Measurements from ENCODE around the gene F10.
A peak's percentile ranks its signal among the peaks of the same experiment; 100 is the strongest.
"Not testable (repeated sequence)": the region's sequence is repeated elsewhere in the genome, so short reads cannot be mapped to it uniquely, and the experiment has no call there.

Gene F10

DNA sequence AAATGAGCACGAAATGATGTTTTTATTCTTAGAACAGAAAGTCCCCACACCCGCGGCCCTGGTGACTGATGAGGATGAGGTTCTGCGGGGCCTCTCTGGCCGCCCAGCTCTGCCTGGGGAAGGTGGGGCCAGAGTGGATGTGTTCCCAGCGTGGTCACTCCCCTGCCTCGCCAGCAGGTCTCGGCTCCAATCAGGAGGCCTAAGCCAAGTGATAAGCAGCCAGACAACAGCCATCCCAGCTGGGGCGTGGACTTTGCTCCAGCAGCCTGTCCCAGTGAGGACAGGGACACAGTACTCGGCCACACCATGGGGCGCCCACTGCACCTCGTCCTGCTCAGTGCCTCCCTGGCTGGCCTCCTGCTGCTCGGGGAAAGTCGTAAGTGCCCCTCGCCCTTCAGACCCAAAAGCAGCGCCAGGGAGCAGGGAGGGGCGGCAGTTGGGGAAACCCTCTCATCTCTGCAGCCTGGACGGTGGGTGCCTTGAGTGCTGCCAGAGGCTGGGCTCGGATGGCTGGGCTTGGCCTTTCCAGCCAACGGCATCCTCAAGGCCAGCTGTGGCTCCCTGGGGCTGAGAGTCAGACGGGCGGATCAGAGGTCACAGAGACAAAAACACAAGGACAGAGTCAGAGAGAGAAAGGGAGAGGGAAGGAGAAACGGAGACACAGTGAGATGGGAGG lies at the start of gene F10:
F10 (plus strand) TSS at position 250 of the 676 bp plus-strand sequence; CDS start at position 307, 57 bp downstream.
- DNase-seq = no peak

DNA sequence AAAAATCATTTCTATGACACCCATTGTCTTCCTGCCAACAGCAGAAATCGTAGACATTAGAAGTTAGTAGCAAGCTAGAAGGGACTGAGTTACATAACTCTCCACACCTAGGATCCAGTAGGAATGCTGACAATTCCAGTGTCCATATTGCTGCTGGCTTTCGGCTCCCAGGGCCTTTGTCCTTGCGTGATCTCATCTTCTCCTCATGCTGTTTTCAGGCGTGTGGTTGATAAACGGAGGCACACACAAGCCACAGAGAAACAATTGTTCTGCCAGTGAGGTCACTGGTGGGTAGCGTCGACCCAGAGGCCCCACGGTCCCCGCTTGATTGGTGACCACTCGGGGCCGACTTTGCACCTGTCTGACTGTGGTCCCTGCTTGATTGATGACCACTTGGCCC lies 48.7 kb upstream of the F10 start:
- no peak for DNase-seq

DNA sequence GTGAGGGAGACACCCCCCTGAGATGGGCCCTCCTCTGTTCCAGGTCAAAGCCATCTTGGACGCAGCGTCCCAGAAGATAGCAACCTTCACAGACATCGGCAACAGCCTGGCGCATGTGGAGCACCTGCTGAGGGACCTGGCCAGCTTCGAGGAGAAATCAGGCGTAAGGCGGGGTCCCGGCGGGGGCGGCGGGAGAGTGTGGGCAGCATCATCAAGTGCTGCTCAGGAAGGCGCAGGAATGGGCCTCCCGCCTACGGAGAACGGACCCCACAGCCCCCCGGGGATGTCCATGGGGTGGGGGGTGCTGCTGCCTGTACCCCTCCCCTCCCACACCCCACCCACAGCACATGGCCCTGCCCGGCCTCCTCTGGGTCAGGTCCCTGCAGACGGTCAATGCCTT lies 48.2 kb upstream of the F10 start:
- no peak for DNase-seq

GRCh38 chr13:113074876-113075275 lies 47.7 kb upstream of the F10 start:
- DNase-seq = no peak

DNA sequence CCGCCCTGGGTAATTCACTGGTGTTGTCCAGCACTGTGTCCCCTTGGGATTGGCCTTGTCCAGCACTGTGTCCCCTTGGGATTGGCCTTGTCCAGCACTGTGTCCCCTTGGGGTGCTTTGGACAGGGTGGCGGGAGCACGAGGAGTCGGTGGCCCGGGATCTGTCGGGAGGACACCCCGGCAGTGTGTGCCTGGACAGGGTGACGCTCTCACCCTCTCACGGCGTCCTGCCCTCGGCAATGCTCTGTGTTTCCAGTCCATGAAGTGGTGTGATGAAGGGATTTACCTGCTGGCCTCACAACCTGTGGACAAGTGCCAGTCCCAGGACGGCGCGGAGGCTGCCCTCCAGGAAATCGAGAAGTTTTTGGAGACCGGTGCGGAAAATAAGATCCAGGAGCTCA lies 46.9 kb upstream of the F10 start:
- no peak for DNase-seq

DNA sequence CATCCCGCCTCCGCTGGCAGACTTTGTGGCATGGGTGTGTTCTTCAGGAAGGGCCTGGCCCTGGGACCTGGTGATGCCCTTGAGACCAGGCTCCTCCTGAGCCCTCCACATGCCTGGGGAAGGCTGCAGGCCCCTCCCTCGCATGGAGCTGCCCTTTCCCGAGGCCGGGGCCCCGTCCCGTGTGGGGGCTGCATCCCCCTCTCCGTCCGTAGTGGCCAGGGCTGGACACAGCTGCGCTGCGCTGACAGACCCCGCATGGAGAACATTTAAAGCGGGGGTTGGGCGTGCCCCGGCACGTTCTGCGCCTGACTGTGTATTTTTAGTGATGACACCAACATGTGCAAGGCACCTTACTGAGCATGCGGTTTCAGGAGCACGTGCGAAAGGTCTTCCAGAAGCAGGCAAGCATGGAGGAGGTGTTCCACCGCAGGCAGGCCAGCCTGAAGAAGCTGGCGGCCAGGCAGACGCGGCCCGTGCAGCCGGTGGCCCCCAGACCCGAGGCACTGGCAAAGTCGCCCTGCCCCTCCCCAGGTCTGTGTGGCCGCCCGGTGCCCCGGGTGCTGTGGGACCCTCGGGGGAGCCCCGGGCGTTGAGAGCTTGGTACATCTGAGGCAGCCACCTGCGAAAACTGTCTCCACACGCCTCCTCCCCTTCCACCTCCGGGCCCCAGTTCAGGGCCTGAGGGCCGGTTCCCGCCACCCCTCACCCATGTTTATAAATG lies 45.8 kb upstream of the F10 start:
- DNase-seq = no peak

GRCh38 chr13:113077566-113077952 lies 45.0 kb upstream of the F10 start:
- no peak for DNase-seq

DNA sequence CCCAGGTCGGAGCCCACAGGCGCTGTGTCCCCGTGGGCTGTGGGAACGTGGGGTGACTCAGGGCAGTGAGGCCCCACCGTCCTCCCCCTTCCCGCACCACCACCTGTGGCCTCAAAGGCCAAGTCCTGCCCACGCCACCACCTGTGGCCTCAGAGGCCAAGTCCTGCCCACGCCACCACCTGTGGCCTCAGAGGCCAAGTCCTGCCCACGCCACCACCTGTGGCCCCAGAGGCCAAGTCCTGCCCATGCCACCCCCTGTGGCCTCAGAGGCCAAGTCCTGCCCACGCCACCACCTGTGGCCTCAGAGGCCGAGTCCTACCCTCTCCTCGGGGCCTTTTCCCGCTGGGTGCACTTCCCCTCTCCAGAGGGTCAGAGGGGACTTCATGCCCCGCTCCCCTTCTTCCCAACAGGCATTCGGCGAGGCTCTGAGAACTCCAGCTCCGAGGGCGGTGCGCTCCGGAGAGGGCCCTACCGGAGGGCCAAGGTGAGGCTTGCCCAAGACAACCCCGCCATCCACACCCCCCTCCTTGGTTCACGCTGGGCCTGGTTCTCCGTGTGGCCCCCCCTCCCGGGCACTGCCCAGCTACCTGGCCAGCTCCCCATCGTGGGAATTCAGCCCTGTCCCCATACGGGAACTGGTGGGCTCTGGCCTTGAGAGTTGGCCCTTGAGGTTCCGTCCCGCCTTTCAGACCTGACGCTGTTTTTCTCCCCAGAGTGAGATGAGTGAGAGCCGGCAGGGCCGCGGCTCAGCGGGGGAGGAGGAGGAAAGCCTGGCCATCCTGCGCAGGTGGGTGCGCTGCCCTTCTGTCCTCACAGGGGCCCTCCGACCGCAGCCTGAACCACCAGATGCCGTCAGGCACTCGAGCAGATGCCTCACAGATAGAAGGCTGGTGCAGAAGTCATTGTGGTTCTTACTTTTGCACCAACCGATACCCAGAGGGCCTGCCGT lies 44.4 kb upstream of the F10 start:
- peak; percentile 66 for DNase-seq

- peak; percentile 66 for DNase-seq
These were observed 43.5 kb upstream of the F10 start for GRCh38 chr13:113078902-113079780.

DNA sequence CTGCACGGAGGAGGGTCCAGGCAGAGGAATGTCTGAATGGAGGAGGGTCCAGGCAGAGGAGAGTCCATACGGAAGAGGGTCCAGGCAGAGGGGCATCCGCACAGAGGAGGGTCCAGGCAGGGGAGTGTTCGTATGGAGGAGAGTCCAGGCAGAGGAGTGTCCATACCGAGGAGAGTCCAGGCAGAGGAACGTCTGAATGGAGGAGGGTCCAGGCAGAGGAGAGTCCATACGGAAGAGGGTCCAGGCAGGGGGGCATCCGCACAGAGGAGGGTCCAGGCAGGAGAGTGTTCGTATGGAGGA lies 42.9 kb upstream of the F10 start:
- not testable (repeated sequence) for DNase-seq

- DNase-seq = no peak
These were observed 42.2 kb upstream of the F10 start for GRCh38 chr13:113080361-113080831.

DNA sequence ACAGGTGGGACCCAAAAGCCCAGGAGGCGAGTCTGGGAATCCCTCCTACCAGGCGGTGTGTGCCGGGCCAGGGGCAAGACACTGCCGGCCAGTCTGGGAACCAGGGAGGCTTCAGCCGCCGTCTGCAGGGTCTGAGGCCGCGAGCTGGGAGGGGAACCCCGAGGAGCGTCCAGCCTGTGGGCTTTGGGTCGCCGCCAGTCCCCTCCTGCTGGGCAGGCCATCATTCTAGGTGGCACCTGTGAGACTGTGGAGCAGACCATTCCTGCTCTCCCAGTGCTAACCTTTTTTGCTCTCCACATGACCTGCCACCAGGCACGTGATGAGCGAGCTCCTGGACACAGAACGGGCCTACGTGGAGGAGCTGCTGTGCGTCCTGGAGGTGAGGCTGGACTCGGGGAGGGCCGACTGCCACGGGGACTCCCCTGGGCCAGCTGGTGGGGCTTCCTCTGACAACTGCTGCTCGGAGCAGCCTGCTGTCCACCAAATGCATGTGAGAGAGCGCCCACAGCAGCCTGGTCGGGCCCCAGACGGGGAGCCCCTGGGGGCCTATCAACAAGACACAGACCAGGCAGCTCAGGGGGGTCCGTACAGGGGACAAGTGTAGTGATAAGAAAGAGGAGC lies 41.6 kb upstream of the F10 start:
- DNase-seq = no peak

- no peak for DNase-seq
These were observed 40.2 kb upstream of the F10 start for GRCh38 chr13:113082198-113083021.

DNA sequence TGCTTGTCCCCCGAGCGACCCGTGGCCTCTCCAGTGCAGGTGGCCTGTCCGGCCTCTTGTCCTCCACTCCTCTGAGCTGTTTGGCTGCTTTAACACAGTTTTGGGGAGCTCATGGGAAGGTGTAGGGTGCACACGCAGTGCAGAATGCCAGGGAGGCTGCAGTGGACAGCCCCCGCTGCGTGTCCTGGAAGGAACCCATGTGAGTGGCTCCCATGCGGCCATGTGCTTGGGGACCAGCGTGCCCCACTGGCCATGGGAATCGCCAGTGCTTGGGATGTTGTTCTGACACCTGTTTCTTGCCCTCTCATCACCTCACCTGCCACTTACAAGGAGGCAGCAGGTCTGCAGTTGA lies 39.6 kb upstream of the F10 start:
- DNase-seq = no peak

DNA sequence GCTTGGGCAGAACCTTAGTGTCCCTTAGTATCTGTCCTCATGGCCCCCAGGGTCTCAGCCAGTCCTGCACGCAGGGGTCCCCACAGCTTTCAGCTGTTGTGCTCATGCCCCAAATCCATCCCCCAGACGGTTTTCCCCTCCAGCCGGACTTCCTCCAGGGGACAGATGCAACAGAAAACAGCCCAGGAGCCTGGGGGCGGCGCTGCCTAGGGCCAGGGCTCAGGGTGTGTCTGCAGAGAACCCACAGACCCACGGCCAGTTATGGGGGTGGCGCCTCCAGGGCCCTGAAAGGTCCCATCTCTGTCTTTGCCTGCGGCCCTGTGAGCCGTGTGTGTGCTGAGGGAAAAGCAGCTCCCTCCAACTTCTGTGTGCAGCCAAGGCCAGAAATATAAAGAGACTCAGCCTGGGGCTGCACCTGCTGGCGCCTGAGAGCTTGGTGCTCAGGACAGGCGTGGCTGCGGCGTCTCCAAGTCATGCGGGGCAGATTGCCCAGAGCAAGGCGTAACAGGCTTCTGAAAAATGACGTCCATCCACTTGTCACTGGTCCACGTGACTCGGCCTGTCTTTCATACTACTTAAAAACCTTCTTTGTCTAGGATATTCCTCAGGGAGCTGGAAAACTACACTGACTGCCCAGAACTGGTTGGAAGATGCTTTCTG lies 39.1 kb upstream of the F10 start:
- no peak for DNase-seq

- no peak for DNase-seq
These were observed 38.3 kb upstream of the F10 start for GRCh38 chr13:113084094-113084942.

GRCh38 chr13:113084943-113085540 lies 37.6 kb upstream of the F10 start:
- no peak for DNase-seq

- no peak for DNase-seq
These were observed 36.4 kb upstream of the F10 start for GRCh38 chr13:113086031-113086750.

All from NCI-H1694 treated with DMSO at 0.1 percent for 48 hours (cell line).